GM19099 (cell line): Measurements from ENCODE around the gene WASHC1.
"Not testable (repeated sequence)": the region's sequence is repeated elsewhere in the genome, so short reads cannot be mapped to it uniquely, and the experiment has no call there.

Experiments used
- POLR2A ChIP-seq: IDR thresholded peaks from 3 replicates; pipeline ENCODE4 v1.6.1; 2011; ENCODE audit warnings: low read depth; ENCODE audit not compliant: insufficient read length; ENCODE audit errors: extremely low read depth

WASHC1 gene

DNA sequence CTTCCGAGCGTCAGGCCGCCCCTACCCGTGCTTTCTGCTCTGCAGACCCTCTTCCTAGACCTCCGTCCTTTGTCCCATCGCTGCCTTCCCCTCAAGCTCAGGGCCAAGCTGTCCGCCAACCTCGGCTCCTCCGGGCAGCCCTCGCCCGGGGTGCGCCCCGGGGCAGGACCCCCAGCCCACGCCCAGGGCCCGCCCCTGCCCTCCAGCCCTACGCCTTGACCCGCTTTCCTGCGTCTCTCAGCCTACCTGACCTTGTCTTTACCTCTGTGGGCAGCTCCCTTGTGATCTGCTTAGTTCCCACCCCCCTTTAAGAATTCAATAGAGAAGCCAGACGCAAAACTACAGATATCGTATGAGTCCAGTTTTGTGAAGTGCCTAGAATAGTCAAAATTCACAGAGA, at the start of gene WASHC1:
TSS of gene WASHC1 (minus strand) at position 101 of the 400 bp plus-strand sequence. CDS start 4,457 bp downstream, outside the sequence.
- TF ChIP-seq POLR2A, result not testable (repeated sequence)
